Measurements from ENCODE around the gene TBC1D3C.
"Not testable (repeated sequence)": the region's sequence is repeated elsewhere in the genome, so short reads cannot be mapped to it uniquely, and the experiment has no call there.

The TBC1D3C gene

GRCh38 chr17:38068534-38068933 is at the start of gene TBC1D3C:
Gene TBC1D3C, minus strand, starts transcription at chr17:38068634. Its CDS starts 1,568 bp downstream, at chr17:38067066.
- not testable (repeated sequence) for H3K27me3 Mint-ChIP-seq, H3K4me3 Mint-ChIP-seq, H3K36me3 Mint-ChIP-seq, H3K4me1 Mint-ChIP-seq, H3K27ac Mint-ChIP-seq, H3K9me3 Mint-ChIP-seq

- not testable (repeated sequence) for H3K4me3 Mint-ChIP-seq, H3K27me3 Mint-ChIP-seq, H3K9me3 Mint-ChIP-seq, H3K27ac Mint-ChIP-seq, H3K4me1 Mint-ChIP-seq, H3K36me3 Mint-ChIP-seq
Measured at GRCh38 chr17:38099262-38099661, 30.8 kb upstream of the TBC1D3C start.

GRCh38 chr17:38094059-38094694 is 25.7 kb upstream of the TBC1D3C start:
- not testable (repeated sequence) for H3K4me3 Mint-ChIP-seq, H3K4me1 Mint-ChIP-seq, H3K27me3 Mint-ChIP-seq, H3K27ac Mint-ChIP-seq, H3K9me3 Mint-ChIP-seq, H3K36me3 Mint-ChIP-seq

GRCh38 chr17:38088120-38088519 is 19.7 kb upstream of the TBC1D3C start:
- H3K27ac Mint-ChIP-seq, H3K9me3 Mint-ChIP-seq, H3K27me3 Mint-ChIP-seq, H3K4me3 Mint-ChIP-seq, H3K36me3 Mint-ChIP-seq, H3K4me1 Mint-ChIP-seq: not testable (repeated sequence)

- not testable (repeated sequence) for H3K4me3 Mint-ChIP-seq, H3K4me1 Mint-ChIP-seq, H3K36me3 Mint-ChIP-seq, H3K9me3 Mint-ChIP-seq, H3K27me3 Mint-ChIP-seq, H3K27ac Mint-ChIP-seq
Measured at GRCh38 chr17:38087344-38087743, 18.9 kb upstream of the TBC1D3C start.

Data from activated naive CD4-positive, alpha-beta T cell treated with anti-CD3 and anti-CD28 coated beads, Interleukin-2, amount 50 U/mL, for 24 hours (primary cell).